ENCODE results near the gene TBC1D8B. TPM values are rescaled to one million over a fixed set of nuclear protein-coding genes. Genes with fewer than 3 reads are reported as not detected.

The TBC1D8B gene
- total and polyA plus RNA-seq, 2 of the 8 experiments (the other 6 are each of a cell fraction or from before 2014, with no cell fraction given) = 0.91 to 8.4 TPM

- Histone ChIP-seq H3K14ac (ENCODE audit: insufficient read length) (no peak overlapping the region), H3K4me1 (replicated peaks in 1 of 4; ENCODE audit: control insufficient read depth in 3 of 4, insufficient read depth in 4 of 4, low read length in 3 of 4) (no peaks in the 10 kb centered on the region; a peak in 1 of 7 replicates), H4K5ac (ENCODE audit: insufficient read length, low read depth, low read length) (no peak overlapping the region), H2AK5ac (ENCODE audit: low read depth, low read length) (no peak overlapping the region), H2BK20ac (ENCODE audit: low read length) (no peak overlapping the region), H3K23ac (ENCODE audit: insufficient read length) (no peak overlapping the region), H3K56ac (replicated peaks; ENCODE audit: insufficient read length, low read depth, low read length) (no peak overlapping the region), H3K4me2 (ENCODE audit: insufficient read depth in 1 of 2, low read depth in 2 of 2, low read length in 2 of 2) (no peak overlapping the region), H3K23me2 (ENCODE audit: low read depth, low read length) (no peaks in the 10 kb centered on the region), H3K18ac (ENCODE audit: extremely low read depth, low read length) (no peak overlapping the region), H3K9me3 (ENCODE audit: insufficient read depth in 2 of 2, low read depth in 1 of 2, low read length in 1 of 2) (no peaks in the 10 kb centered on the region), H3K36me3 (ENCODE audit: control insufficient read depth in 2 of 4, insufficient read depth in 4 of 4, low read length in 3 of 4) (no peaks in the 10 kb centered on the region), H3K9ac (replicated peaks in 1 of 4; ENCODE audit: extremely low read depth in 1 of 4, low read depth in 3 of 4, low read length in 3 of 4) (no peak overlapping the region), H4K8ac (ENCODE audit: extremely low read depth, insufficient read depth, low read length) (no peak overlapping the region), H2BK5ac (ENCODE audit: low read depth, low read length) (no peak overlapping the region), H3K4ac (replicated peaks; ENCODE audit: insufficient read length, low read depth, low read length) (no peak overlapping the region), H2BK15ac (ENCODE audit: low read length) (no peak overlapping the region), H3K79me2 (ENCODE audit: control insufficient read depth in 1 of 2, insufficient read depth in 2 of 2, low read length in 2 of 2) (no peaks in the 10 kb centered on the region), H3K79me1 (ENCODE audit: low read depth, low read length) (no peaks in the 10 kb centered on the region), H3K4me3 (ENCODE audit: extremely low read depth in 1 of 4, insufficient read depth in 2 of 4, low read depth in 3 of 4, low read length in 4 of 4) (no peak overlapping the region), H3K27me3 (replicated peaks in 1 of 4; ENCODE audit: control insufficient read depth in 3 of 4, extremely low read depth in 1 of 4, insufficient read depth in 3 of 4, low read length in 3 of 4) (no peaks in the 10 kb centered on the region), H2BK120ac (replicated peaks; ENCODE audit: low read depth, low read length) (no peak overlapping the region), H4K91ac (replicated peaks; ENCODE audit: insufficient read length, low read length) (no peak overlapping the region), H2AFZ (ENCODE audit: low read length) (no peak overlapping the region), H3K27ac (ENCODE audit: low read depth, low read length) (no peak overlapping the region), H4K20me1 (replicated peaks in 1 of 2; ENCODE audit: control insufficient read depth in 1 of 2, insufficient read depth in 2 of 2, low read length in 2 of 2) (no peaks in the 10 kb centered on the region), H2BK12ac (ENCODE audit: low read depth, low read length) (no peak overlapping the region)
- TF ChIP-seq RXRA (IDR thresholded peaks at IDR 0.05; ENCODE audit: insufficient read depth, low read depth, low read length) (no peak), RAD21 (IDR thresholded peaks at IDR 0.05 in 1 of 2, conservative IDR thresholded peaks at IDR 0.05 in 1 of 2; ENCODE audit: low read depth in 2 of 2, low read length in 2 of 2) (peak; percentile 66 to 69), POU5F1 (IDR thresholded peaks at IDR 0.05; ENCODE audit: low read depth, low read length) (no peak), USF2 (IDR thresholded peaks at IDR 0.05; ENCODE audit: low read length) (no peak), SP2 (IDR thresholded peaks at IDR 0.05; ENCODE audit: low read length) (no peak)
- TF ChIP-seq, protein P1, sequence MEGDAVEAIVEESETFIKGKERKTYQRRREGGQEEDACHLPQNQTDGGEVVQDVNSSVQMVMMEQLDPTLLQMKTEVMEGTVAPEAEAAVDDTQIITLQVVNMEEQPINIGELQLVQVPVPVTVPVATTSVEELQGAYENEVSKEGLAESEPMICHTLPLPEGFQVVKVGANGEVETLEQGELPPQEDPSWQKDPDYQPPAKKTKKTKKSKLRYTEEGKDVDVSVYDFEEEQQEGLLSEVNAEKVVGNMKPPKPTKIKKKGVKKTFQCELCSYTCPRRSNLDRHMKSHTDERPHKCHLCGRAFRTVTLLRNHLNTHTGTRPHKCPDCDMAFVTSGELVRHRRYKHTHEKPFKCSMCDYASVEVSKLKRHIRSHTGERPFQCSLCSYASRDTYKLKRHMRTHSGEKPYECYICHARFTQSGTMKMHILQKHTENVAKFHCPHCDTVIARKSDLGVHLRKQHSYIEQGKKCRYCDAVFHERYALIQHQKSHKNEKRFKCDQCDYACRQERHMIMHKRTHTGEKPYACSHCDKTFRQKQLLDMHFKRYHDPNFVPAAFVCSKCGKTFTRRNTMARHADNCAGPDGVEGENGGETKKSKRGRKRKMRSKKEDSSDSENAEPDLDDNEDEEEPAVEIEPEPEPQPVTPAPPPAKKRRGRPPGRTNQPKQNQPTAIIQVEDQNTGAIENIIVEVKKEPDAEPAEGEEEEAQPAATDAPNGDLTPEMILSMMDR (IDR thresholded peaks at IDR 0.05; ENCODE audit: control extremely low read depth in 1 of 3, insufficient read depth in 1 of 3, low read depth in 1 of 3, low read length in 3 of 3) = peak in 2 of 3 experiments; percentile 44 to 46; a peak in 2 of 4 replicates
- FAIRE-seq (peak; percentile 32), DNase-seq (ENCODE audit: low read depth in 1 of 2, low spot score in 2 of 2) (no peak)
- POLR2A ChIA-PET (ENCODE audit: partially characterized antibody) = no interaction called here
- CTCF ChIA-PET (ENCODE audit: partially characterized antibody) = interaction anchor here (0.6 to 5.6 kb wide), 16 partner anchors 8 to 405 kb away, joined by 3 to 50 read pairs (median 4); no protein-coding TSS in a partner anchor
- WGBS, 2 experiments (ENCODE audit: extremely low coverage in 1 of 2, insufficient coverage in 1 of 2, insufficient read length in 1 of 2, insufficient replicate concordance in 2 of 2, low coverage in 1 of 2, low lambda C conversion rate in 2 of 2, missing lambda C conversion rate in 1 of 2) = 24% methylated on average over 1 of the region's 1 CpG; no CpG with 5 or more reads in 1 of the 2 experiments
These were observed 96.0 kb downstream of the TBC1D8B start for GRCh38 chrX:106898462-106898861.

All from H1 (cell line).